NCI-H1436 treated with DMSO at 0.1 percent for 48 hours (cell line): Measurements from ENCODE around the gene ATCAY.
"Not testable (repeated sequence)": the region's sequence is repeated elsewhere in the genome, so short reads cannot be mapped to it uniquely, and the experiment has no call there.

ENCODE experiments used
- DNase-seq: peaks from one replicate; lab custom pipeline; 2025; lab: John Stamatoyannopoulos, UW

ATCAY gene

GRCh38 chr19:3902317-3902973 lies 22.0 kb downstream of the ATCAY start:
- DNase-seq: no peak

GRCh38 chr19:3904233-3904632 lies 23.7 kb downstream of the ATCAY start:
- no peak for DNase-seq

GRCh38 chr19:3907626-3908265 lies 27.3 kb downstream of the ATCAY start:
- no peak for DNase-seq

- no peak for DNase-seq
Measured at GRCh38 chr19:3908266-3909054, 28.0 kb downstream of the ATCAY start.

- no peak for DNase-seq
Measured at GRCh38 chr19:3910105-3910504, 29.6 kb downstream of the ATCAY start.

GRCh38 chr19:3914199-3914598 lies 33.7 kb downstream of the ATCAY start:
- DNase-seq: no peak

GRCh38 chr19:3916033-3916432 lies 35.5 kb downstream of the ATCAY start:
- no peak for DNase-seq

- no peak for DNase-seq
Measured at GRCh38 chr19:3919793-3920192, 39.3 kb downstream of the ATCAY start.

- DNase-seq: no peak
Measured at GRCh38 chr19:3923096-3923758, 42.7 kb downstream of the ATCAY start.

- no peak for DNase-seq
Measured at GRCh38 chr19:3923912-3924311, 43.4 kb downstream of the ATCAY start.

- no peak for DNase-seq
Measured at GRCh38 chr19:3931041-3931440, 50.6 kb downstream of the ATCAY start.

GRCh38 chr19:3932931-3933810 lies 52.7 kb downstream of the ATCAY start, which contains the start of gene NMRK2:
Gene NMRK2 (plus strand): TSS chr19:3933069. CDS start chr19:3933672, 603 bp downstream.
- peak; percentile 27 for DNase-seq

GRCh38 chr19:3936506-3937442 lies 56.3 kb downstream of the ATCAY start:
- no peak for DNase-seq

GRCh38 chr19:3938300-3938950 lies 57.9 kb downstream of the ATCAY start:
- DNase-seq: not testable (repeated sequence)

- no peak for DNase-seq
Measured at GRCh38 chr19:3942790-3943409, 62.4 kb downstream of the ATCAY start.

- DNase-seq: no peak
Measured at GRCh38 chr19:3944018-3944721, 63.7 kb downstream of the ATCAY start.

- no peak for DNase-seq
Measured at GRCh38 chr19:3945838-3946237, 65.4 kb downstream of the ATCAY start.

GRCh38 chr19:3947316-3947933 lies 66.9 kb downstream of the ATCAY start:
- not testable (repeated sequence) for DNase-seq
